ENCODE measurements around the gene RNF111. TPM values are rescaled to one million over a fixed set of nuclear protein-coding genes. Genes with fewer than 3 reads are reported as not detected.

The RNF111 gene
- total and polyA plus RNA-seq, 2 donors from 2014 or later: 8.7 to 33.0 TPM

- Histone ChIP-seq H3K36me3 (ENCODE audit: control insufficient read depth in 2 of 3, insufficient read depth in 3 of 3, low read length in 3 of 3) (peaks cover 2 to 7% (median 4%) of the 10 kb centered on the region in 3 donors), H3K4me3 (ENCODE audit: low read length in 3 of 3) (no peak overlapping the region), H3K27ac (ENCODE audit: low read depth in 2 of 2, low read length in 2 of 2) (no peak overlapping the region), H3K27me3 (ENCODE audit: control insufficient read depth, insufficient read depth, low read length) (no peaks in the 10 kb centered on the region), H3K9me3 (ENCODE audit: control insufficient read depth in 2 of 3, insufficient read depth in 1 of 3, low read length in 3 of 3) (no peaks in the 10 kb centered on the region), H3K4me1 (ENCODE audit: control insufficient read depth in 2 of 3, insufficient read depth in 2 of 3, low read depth in 1 of 3, low read length in 3 of 3) (no peaks in the 10 kb centered on the region), H3K9ac (ENCODE audit: low read length in 3 of 3) (no peak overlapping the region)
- FAIRE-seq (no peak), DNase-seq (no peak)
- intact Hi-C loops (cut with DNase I): no loop called here
- TF ChIP-seq CTCF (IDR thresholded peaks at IDR 0.05; ENCODE audit: borderline replicate concordance, extremely low read depth, insufficient read depth): no peak
These were observed 38.7 kb downstream of the RNF111 start for GRCh38 chr15:59026207-59026606.

- H3K36me3 ChIP-seq (ENCODE audit: control insufficient read depth in 2 of 3, insufficient read depth in 3 of 3, low read length in 3 of 3): peaks cover 2 to 7% (median 3%) of the 10 kb centered on the region in 3 donors
- no peak overlapping the region for H3K27ac ChIP-seq (ENCODE audit: low read depth in 2 of 2, low read length in 2 of 2)
- H3K4me3 ChIP-seq (ENCODE audit: low read length in 3 of 3): no peak overlapping the region
- intact Hi-C loops (cut with DNase I): no loop called here
- FAIRE-seq (no peak), DNase-seq (no peak)
- H3K9me3 ChIP-seq (ENCODE audit: control insufficient read depth in 2 of 3, insufficient read depth in 1 of 3, low read length in 3 of 3): no peaks in the 10 kb centered on the region
- no peak overlapping the region for H3K9ac ChIP-seq (ENCODE audit: low read length in 3 of 3)
- no peak for TF ChIP-seq CTCF (IDR thresholded peaks at IDR 0.05; ENCODE audit: borderline replicate concordance, extremely low read depth, insufficient read depth)
- H3K4me1 ChIP-seq (ENCODE audit: control insufficient read depth in 2 of 3, insufficient read depth in 2 of 3, low read depth in 1 of 3, low read length in 3 of 3): no peaks in the 10 kb centered on the region
- H3K27me3 ChIP-seq (ENCODE audit: control insufficient read depth, insufficient read depth, low read length): no peaks in the 10 kb centered on the region
These were observed 41.0 kb downstream of the RNF111 start for GRCh38 chr15:59028387-59028955.

DNA sequence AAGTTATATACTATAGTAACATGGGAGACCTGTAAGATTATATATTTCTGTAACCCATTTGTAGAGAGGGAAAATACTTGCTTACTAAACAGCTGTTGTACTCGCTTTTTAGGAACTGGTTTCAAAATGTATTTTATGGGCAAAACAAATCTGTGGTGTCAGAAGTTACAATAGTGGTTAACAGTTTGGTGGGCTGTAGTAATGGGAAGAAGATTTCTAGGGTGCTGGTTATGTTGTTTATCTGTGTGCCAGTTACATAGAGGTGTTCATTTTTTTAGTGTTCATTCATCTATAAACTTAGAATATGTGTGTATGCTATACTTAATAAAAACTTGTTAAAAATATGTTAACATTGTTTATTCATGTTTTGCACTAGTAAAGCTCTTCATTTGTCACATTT, 42.1 kb downstream of the RNF111 start:
- Histone ChIP-seq H3K9me3 (ENCODE audit: control insufficient read depth in 2 of 3, insufficient read depth in 1 of 3, low read length in 3 of 3) (no peaks in the 10 kb centered on the region), H3K36me3 (ENCODE audit: control insufficient read depth in 2 of 3, insufficient read depth in 3 of 3, low read length in 3 of 3) (peaks cover 2 to 7% (median 3%) of the 10 kb centered on the region in 3 donors), H3K27ac (ENCODE audit: low read depth in 2 of 2, low read length in 2 of 2) (no peak overlapping the region), H3K27me3 (ENCODE audit: control insufficient read depth, insufficient read depth, low read length) (no peaks in the 10 kb centered on the region), H3K4me1 (ENCODE audit: control insufficient read depth in 2 of 3, insufficient read depth in 2 of 3, low read depth in 1 of 3, low read length in 3 of 3) (no peaks in the 10 kb centered on the region), H3K4me3 (ENCODE audit: low read length in 3 of 3) (no peak overlapping the region), H3K9ac (ENCODE audit: low read length in 3 of 3) (no peak overlapping the region)
- FAIRE-seq: no peak
- intact Hi-C loops (cut with DNase I): no loop called here
- no peak for TF ChIP-seq CTCF (IDR thresholded peaks at IDR 0.05; ENCODE audit: borderline replicate concordance, extremely low read depth, insufficient read depth)
- no peak for DNase-seq

GRCh38 chr15:59035201-59035600, 47.7 kb downstream of the RNF111 start:
- no peak for TF ChIP-seq CTCF (IDR thresholded peaks at IDR 0.05; ENCODE audit: borderline replicate concordance, extremely low read depth, insufficient read depth)
- Histone ChIP-seq H3K9ac (ENCODE audit: low read length in 3 of 3) (no peak overlapping the region), H3K27ac (ENCODE audit: low read depth in 2 of 2, low read length in 2 of 2) (no peak overlapping the region), H3K4me3 (ENCODE audit: low read length in 3 of 3) (no peak overlapping the region), H3K4me1 (ENCODE audit: control insufficient read depth in 2 of 3, insufficient read depth in 2 of 3, low read depth in 1 of 3, low read length in 3 of 3) (peaks cover 0 to 4% (median 0%) of the 10 kb centered on the region in 3 donors), H3K9me3 (ENCODE audit: control insufficient read depth in 2 of 3, insufficient read depth in 1 of 3, low read length in 3 of 3) (peaks cover 0 to 4% (median 0%) of the 10 kb centered on the region in 3 donors), H3K36me3 (ENCODE audit: control insufficient read depth in 2 of 3, insufficient read depth in 3 of 3, low read length in 3 of 3) (peaks cover 2 to 7% (median 3%) of the 10 kb centered on the region in 3 donors), H3K27me3 (ENCODE audit: control insufficient read depth, insufficient read depth, low read length) (no peaks in the 10 kb centered on the region)
- DNase-seq (no peak), FAIRE-seq (no peak)
- intact Hi-C loops (cut with DNase I): no loop called here
